Body of pancreas (tissue), 4 donors: ENCODE results near the gene CELF1.

Source experiments
- CTCF ChIP-seq, 7 experiments: fragments of 450-650 bp in 4 of 7; fragments of 200-600 bp in 3 of 7; sonication (generic) in 3 of 7; IDR thresholded peaks; one replicate each; pipeline ENCODE4 v1.5.1; 2016 to 2019; ENCODE audit warnings: antibody characterized with exemption in 7 of 7
- POLR2A ChIP-seq, 3 donors: fragments of 450-650 bp; IDR thresholded peaks; one replicate each; pipeline ENCODE4 v1.6.1; 2016; ENCODE audit warnings: antibody characterized with exemption in 3 of 3, mild to moderate bottlenecking in 2 of 3

- TF ChIP-seq POLR2A (IDR thresholded peaks at IDR 0.05): no peak
- no peak for TF ChIP-seq CTCF (IDR thresholded peaks at IDR 0.05)
These were observed 64.1 kb downstream of the CELF1 start for GRCh38 chr11:47488674-47489394.
